Measurements from ENCODE around the gene NME5.

DNA sequence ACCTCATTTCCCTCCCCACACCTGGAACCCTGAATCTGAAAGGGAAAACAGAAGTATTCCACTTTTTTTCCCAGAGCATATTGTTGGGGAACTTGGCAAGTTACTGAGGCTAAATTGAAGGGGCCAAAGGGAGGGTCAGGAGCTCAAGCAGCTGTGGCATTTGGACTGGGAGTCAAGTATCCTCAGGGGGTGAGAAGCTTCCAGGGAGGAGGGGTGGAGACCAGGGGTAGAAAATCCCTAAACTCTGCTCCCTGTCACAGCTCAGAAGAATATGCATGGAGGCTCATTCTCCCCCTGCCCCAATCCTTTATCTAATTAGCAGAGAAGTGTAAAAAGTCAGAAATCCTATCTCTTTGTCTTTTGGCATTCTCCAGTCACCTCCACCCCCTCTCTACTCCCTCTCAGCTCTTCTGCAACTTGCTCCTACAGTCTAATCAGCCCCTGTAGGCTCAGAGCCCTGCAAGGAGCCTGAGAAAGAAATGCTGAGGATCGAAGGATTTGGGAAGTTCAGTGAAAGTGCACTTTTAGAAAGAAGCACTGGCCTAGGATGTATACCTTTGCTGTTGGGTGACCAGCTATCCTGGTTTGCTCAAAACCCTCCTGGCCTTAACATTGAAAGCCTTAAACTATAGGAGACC, 61.1 kb downstream of the NME5 start:
- TF ChIP-seq, protein P1, sequence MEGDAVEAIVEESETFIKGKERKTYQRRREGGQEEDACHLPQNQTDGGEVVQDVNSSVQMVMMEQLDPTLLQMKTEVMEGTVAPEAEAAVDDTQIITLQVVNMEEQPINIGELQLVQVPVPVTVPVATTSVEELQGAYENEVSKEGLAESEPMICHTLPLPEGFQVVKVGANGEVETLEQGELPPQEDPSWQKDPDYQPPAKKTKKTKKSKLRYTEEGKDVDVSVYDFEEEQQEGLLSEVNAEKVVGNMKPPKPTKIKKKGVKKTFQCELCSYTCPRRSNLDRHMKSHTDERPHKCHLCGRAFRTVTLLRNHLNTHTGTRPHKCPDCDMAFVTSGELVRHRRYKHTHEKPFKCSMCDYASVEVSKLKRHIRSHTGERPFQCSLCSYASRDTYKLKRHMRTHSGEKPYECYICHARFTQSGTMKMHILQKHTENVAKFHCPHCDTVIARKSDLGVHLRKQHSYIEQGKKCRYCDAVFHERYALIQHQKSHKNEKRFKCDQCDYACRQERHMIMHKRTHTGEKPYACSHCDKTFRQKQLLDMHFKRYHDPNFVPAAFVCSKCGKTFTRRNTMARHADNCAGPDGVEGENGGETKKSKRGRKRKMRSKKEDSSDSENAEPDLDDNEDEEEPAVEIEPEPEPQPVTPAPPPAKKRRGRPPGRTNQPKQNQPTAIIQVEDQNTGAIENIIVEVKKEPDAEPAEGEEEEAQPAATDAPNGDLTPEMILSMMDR (IDR thresholded peaks at IDR 0.05; ENCODE audit: low read depth, low read length, poor library complexity, severe bottlenecking) = no peak
- TF ChIP-seq EZH2phosphoT487 (IDR thresholded peaks at IDR 0.05; ENCODE audit: borderline replicate concordance, low read length) = no peak
